SU-DHL-6 (cell line): ENCODE measurements around the gene UBE2O.

ENCODE experiments used
- EZH2phosphoT487 ChIP-seq: fragments of 200-600 bp; sonication (generic), shearing (Covaris generic); conservative IDR thresholded peaks from 2 replicates; pipeline ENCODE4 v1.6.1; 2018; ENCODE audit warnings: mild to moderate bottlenecking, antibody characterized with exemption, low read length, moderate library complexity, mixed read lengths
- TF ChIP-seq, protein P1 (sequence below): fragments of 200-600 bp; sonication (generic); IDR thresholded peaks from one replicate; pipeline ENCODE4 v1.5.1; 2017; ENCODE audit warnings: antibody characterized with exemption, mild to moderate bottlenecking, low read length, moderate library complexity; ENCODE audit not compliant: insufficient read depth, poor library complexity, severe bottlenecking

GRCh38 chr17:76370261-76370993, 82.5 kb downstream of the UBE2O start:
- TF ChIP-seq, protein P1, sequence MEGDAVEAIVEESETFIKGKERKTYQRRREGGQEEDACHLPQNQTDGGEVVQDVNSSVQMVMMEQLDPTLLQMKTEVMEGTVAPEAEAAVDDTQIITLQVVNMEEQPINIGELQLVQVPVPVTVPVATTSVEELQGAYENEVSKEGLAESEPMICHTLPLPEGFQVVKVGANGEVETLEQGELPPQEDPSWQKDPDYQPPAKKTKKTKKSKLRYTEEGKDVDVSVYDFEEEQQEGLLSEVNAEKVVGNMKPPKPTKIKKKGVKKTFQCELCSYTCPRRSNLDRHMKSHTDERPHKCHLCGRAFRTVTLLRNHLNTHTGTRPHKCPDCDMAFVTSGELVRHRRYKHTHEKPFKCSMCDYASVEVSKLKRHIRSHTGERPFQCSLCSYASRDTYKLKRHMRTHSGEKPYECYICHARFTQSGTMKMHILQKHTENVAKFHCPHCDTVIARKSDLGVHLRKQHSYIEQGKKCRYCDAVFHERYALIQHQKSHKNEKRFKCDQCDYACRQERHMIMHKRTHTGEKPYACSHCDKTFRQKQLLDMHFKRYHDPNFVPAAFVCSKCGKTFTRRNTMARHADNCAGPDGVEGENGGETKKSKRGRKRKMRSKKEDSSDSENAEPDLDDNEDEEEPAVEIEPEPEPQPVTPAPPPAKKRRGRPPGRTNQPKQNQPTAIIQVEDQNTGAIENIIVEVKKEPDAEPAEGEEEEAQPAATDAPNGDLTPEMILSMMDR = peak; percentile 84
- no peak for TF ChIP-seq EZH2phosphoT487
